Mucosa of descending colon (tissue), 3 donors: ENCODE data around the gene AAGAB. TPM values are rescaled to one million over a fixed set of nuclear protein-coding genes. Genes with fewer than 3 reads are reported as not detected.

ENCODE experiments used
- ATAC-seq: fragments of 200-7000 bp; cut with Tn5 transposase; one replicate; pipeline ENCODE4 v1.9.1; 2020; ENCODE audit warnings: mild to moderate bottlenecking, moderate library complexity
- DNase-seq, 3 donors: peaks; one replicate each; pipeline ENCODE4 v3.0.0-alpha.2; 2020
- H3K36me3 ChIP-seq: fragments of 200-600 bp; one replicate; pipeline ENCODE4 v1.8.0; 2021; ENCODE audit warnings: low read depth, mild to moderate bottlenecking
- H3K4me1 ChIP-seq: fragments of 200-600 bp; one replicate; pipeline ENCODE4 v1.8.0; 2021; ENCODE audit warnings: low read depth, mild to moderate bottlenecking
- H3K4me3 ChIP-seq: fragments of 200-600 bp; one replicate; pipeline ENCODE4 v1.8.0; 2021; ENCODE audit warnings: mild to moderate bottlenecking
- H3K9me3 ChIP-seq: fragments of 200-600 bp; one replicate; pipeline ENCODE4 v1.8.0; 2021; ENCODE audit warnings: mild to moderate bottlenecking
- CTCF ChIP-seq: fragments of 200-600 bp; IDR thresholded peaks from one replicate; pipeline ENCODE4 v1.8.0; 2022; ENCODE audit warnings: antibody characterized with exemption, mild to moderate bottlenecking
- intact Hi-C, 2 donors: fragments of 100-400 bp; cut with DNase I in 1 of 2; cut with micrococcal nuclease in 1 of 2; formaldehyde crosslinking; loops; one replicate each; pipeline versions ENCODE4 v1.11.0 to v1.11.1; 2022; cut with DNase I, micrococcal nuclease
- total RNA-seq, 3 donors: library from RNA; stranded (reverse); fragmentation: NEBNext Ultra II Directional in 2 of 3; extraction: Animal tissue kit (Norgen Biotek cat#: 25700) in 2 of 3; gene quantifications; one replicate each; pipeline versions ENCODE4 v1.2.1 to v1.2.4, GENCODE V29; 2021 to 2023
- donor health status: DM: no; HTN: no; CAD: no; lungs with moderate emphysema.
- donor health status: DM: no; HTN: no; CAD: no.
- donor health status: DM: no; HTN: yes; CAD: no.

The AAGAB gene
- total RNA-seq, 3 donors from 2014 or later, result 40.5 to 52.1 (median 48.3) TPM

- TF ChIP-seq CTCF, result no peak
- H3K36me3 ChIP-seq, result no peaks in the 10 kb centered on the region
- no peaks in the 10 kb centered on the region for H3K4me1 ChIP-seq
- DNase-seq (no peak), ATAC-seq (no peak)
- intact Hi-C loops, result no loop called here
- no peaks in the 10 kb centered on the region for H3K9me3 ChIP-seq
- H3K4me3 ChIP-seq, result no peak overlapping the region
Measured at GRCh38 chr15:67202991-67203390, 51.5 kb downstream of the AAGAB start.

DNA sequence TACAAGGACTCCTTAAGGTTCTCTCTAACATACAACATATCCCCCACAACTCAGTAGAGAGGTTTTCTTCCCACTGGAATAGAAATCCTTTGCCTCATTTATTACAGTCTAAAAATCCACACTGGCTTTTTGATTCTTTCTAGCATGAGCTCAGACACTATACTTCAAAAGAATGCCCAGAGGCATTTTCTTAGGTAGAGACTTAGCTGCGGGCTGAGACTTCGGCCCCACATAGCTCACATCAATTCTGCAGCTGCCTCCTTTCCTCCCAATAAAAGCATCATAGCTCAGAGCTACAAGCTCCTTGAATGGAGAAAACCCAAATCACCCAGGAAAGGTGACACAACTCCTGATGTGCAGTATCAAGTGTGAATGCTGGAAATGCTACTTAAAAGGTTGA, 52.4 kb downstream of the AAGAB start:
- ATAC-seq (no peak), DNase-seq (no peak)
- H3K36me3 ChIP-seq, result no peaks in the 10 kb centered on the region
- no peaks in the 10 kb centered on the region for H3K9me3 ChIP-seq
- H3K4me3 ChIP-seq, result no peak overlapping the region
- H3K4me1 ChIP-seq, result no peaks in the 10 kb centered on the region
- no peak for TF ChIP-seq CTCF
- intact Hi-C loops, result no loop called here

- no peaks in the 10 kb centered on the region for H3K4me1 ChIP-seq
- no peaks in the 10 kb centered on the region for H3K9me3 ChIP-seq
- no peak overlapping the region for H3K4me3 ChIP-seq
- intact Hi-C loops, result no loop called here
- H3K36me3 ChIP-seq, result no peaks in the 10 kb centered on the region
- TF ChIP-seq CTCF, result no peak
- no peak for DNase-seq
- ATAC-seq, result no peak
Measured at GRCh38 chr15:67201136-67201535, 53.3 kb downstream of the AAGAB start.

DNA sequence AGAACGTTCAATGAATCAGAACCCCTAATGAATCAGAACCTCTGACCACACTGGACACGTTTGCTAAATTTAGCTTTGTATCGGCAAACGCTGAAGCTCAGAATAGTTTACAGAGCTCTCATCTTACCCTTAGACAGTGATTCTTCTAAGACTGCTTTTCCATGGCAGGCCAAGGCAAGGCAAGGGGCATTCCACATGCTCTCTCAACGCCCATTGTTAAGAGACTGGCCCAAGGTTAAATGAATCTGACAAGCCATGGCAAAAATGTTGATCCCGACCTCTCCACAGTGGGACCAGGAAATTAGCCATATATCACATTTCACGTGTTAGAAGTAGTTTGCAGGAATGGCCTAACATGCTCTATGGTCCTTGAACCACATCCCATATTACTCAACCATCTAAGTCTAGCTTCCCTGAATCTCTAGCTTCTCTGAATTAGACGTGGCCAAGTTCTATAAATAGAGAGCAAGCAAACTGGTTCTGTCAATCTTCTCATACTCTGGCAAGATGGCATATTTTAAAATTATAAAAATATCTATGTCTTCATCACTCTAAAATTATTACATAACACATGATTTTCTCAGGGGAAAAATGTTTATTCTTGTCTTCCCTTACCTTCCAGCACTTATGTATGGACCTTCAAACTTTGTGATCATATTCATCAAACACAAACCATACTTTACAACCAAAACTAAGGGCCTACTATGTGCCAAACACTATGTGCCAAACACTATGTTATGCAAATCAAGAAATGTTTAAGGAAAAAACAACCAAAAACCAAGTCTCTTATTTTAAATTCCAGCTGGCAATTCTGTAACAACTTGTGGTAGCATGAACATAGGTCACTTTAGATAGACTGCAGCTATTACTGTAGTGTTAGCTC, 54.3 kb downstream of the AAGAB start:
- ATAC-seq (no peak), DNase-seq (no peak)
- intact Hi-C loops, result no loop called here
- Histone ChIP-seq H3K36me3 (no peaks in the 10 kb centered on the region), H3K4me3 (no peak overlapping the region), H3K9me3 (no peaks in the 10 kb centered on the region), H3K4me1 (no peaks in the 10 kb centered on the region)
- TF ChIP-seq CTCF, result no peak

DNA sequence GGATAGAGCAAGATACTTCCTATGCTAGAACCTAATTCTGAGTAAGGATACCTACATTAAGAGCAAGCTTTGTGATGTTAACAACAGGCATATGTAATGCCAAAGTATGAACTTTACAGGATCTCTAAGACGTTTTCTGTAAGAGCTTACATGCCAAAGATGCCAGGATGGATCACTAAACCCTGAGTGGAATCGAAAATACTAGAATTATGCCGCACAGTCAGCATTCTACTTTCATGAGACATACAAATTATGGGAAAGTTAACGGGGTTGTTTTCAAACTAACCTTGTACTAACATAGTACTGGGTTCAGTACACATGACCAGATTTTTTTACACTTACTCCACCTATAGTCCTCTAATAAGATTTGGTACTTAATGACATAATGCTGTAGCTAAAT, 55.1 kb downstream of the AAGAB start:
- intact Hi-C loops, result no loop called here
- Histone ChIP-seq H3K4me1 (no peaks in the 10 kb centered on the region), H3K9me3 (no peaks in the 10 kb centered on the region), H3K36me3 (no peaks in the 10 kb centered on the region), H3K4me3 (no peak overlapping the region)
- ATAC-seq (no peak), DNase-seq (no peak)
- TF ChIP-seq CTCF, result no peak
